HG03025 (cell line): ENCODE data around the gene PTPRZ1.

Experiments used
- ATAC-seq: cut with Tn5 transposase; IDR thresholded peaks from one replicate; pipeline ENCODE4 v1.9.1; 2021; ENCODE audit warnings: mild to moderate bottlenecking, moderate library complexity; ENCODE audit not compliant: unreplicated experiment, low FRiP score

The PTPRZ1 gene

DNA sequence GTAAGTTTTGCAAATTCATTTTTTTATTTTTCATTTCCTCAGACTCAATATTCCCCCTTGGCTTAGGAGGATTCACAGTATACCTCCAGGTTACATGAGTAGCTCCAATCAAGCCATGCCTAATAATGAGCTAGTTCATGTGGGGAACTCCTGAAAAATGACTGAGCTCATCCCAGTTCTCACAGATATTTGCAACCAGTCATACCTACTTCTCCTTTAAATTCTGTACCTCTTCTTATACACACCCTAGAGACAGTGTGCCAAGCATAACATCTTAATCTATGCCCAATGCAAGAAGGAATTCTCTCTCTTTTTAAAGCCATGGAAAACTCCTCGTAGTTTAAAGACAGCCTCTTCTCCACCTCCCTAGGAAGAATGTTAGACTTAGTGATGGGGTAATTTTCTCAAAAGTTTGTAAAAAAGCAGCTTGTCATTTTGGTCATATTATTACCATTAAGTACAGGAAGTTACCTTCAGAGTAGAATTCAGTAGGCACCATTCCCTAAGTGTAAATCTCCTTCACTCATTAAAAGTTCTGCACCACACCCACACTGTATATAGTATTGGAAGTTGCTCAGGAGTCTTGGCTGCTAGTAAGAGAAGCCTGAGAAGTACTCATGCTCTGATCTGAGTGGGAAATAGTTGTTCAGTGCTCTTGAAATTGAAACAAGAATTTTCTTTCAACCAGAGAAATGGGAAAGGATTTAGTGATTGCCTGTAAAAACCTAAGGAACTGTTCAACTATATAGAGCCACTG is 72.7 kb downstream of the PTPRZ1 start:
- ATAC-seq: no peak

GRCh38 chr7:121953164-121953563 is 80.2 kb downstream of the PTPRZ1 start:
- no peak for ATAC-seq

DNA sequence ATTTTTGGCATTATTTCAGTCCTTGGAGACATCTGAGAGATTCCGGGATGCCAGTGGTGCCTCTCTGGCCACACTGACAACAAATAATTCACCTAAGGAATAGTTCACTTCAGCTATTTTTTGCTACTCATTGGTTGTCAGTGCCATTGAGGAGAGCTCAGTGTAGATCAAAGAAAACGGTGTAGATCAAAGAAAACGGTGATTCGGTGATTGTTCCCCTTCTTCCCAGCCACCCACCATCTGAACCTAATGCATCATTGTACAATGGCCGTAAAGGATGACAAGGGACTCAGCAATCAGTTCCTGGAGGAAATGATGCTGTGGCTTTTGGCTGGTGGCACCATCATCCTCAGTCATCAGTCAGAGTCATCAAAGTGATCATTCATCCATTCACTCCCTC is 80.6 kb downstream of the PTPRZ1 start:
- no peak for ATAC-seq

GRCh38 chr7:121954803-121955202 is 81.8 kb downstream of the PTPRZ1 start:
- ATAC-seq: no peak

DNA sequence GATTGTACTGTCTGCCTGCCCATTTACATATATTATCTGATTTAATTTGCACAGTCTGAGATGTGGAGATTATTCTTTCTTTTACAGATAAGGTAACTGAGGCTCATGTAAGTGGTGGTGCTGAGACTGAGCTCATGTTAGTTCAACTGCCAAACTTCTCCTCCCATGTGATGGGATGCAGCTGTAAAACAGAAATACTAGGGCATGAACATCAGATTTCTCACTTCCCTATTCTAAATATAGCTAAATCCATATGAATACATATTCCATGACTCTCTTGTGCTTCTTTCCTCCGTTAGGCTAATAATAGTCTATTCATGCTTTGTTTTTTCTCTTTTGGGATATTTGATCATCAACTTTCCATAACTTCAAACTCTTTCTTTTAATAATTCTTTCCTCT is 84.7 kb downstream of the PTPRZ1 start:
- no peak for ATAC-seq

GRCh38 chr7:121960678-121961077 is 87.7 kb downstream of the PTPRZ1 start:
- ATAC-seq: no peak

DNA sequence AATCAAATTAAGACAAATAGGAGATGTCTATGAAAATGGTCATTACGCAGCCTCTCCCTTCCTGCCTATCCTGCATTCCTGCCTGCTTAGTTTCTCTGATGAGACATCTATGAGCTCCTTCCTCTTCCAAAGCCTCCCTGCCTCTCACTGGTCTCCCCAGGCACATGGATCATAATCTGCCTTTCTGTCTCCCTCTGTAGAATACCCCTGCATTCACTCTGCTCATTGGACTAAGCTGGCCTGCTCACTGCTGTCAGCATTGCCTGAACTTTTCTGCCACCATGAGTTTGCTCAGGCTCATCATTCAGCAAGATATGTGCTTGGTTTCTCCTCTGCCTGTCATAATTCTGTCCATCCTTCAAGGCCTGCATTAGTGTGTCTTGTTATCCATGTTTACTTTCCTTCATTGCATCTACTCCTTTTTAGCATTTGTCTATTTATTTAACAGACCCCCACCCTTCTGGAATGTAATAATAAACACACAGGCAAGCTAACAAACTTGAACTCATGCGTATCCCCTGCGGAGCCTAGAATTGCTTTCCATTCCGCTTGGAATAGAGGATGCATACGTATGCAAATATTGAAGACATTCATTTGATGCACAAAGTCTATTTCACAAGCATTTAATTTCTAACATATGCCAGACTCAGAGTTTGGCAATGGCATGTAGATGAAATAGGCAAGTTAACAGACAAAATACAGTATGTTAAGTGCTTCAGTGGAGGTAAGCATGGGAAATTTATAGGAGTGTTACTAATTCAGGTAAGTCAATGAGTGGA is 88.3 kb downstream of the PTPRZ1 start:
- no peak for ATAC-seq

GRCh38 chr7:121966276-121966934 is 93.4 kb downstream of the PTPRZ1 start:
- ATAC-seq: no peak

DNA sequence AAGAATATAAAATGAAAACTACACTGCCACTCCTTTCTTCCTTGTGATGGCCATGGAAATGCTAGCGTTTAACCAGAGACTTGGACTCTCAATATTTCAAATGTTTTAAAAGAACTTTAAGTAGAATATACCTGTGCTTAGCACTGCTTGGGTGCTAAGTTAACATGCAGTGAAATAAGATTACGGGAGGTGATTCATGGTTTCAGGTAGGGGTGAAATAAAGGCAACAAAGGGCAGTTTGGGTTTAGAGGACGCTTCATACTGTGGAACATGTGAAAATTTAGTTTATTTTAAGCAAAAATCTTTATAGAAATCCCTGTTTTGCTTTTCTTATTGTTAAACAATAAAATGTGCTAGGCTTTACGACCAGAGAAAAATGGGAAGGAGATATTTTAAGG is 94.0 kb downstream of the PTPRZ1 start:
- no peak for ATAC-seq

DNA sequence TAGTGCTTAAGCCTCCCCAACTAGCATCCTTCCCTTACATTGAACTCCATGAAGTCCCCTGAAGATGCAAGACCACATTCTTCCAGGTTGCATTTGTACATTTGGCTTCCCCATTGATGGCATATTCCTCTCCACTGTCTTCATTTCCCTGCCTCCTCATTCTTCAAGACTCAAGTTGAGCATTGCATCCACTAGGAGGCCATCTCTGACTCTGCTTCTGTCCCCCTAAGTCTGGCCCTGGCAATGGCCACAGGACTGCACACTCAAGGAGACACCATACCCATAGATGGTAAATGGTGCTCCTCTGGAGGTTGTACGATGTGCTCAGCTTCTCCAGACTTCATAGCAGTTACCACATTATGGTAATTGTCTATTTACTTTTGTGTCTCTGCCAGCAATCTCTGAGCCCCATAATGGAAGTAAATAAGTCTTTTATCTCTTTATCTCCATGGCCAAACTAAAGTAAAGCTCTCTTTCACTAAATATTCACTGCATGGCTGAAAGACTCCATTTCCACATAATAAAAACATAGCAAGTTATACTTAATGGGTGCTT is 112.6 kb downstream of the PTPRZ1 start:
- ATAC-seq: no peak

GRCh38 chr7:121992068-121992467 is 119.1 kb downstream of the PTPRZ1 start:
- no peak for ATAC-seq

- ATAC-seq: peak; percentile 96
Observed at GRCh38 chr7:121994625-121995410, 121.9 kb downstream of the PTPRZ1 start.

DNA sequence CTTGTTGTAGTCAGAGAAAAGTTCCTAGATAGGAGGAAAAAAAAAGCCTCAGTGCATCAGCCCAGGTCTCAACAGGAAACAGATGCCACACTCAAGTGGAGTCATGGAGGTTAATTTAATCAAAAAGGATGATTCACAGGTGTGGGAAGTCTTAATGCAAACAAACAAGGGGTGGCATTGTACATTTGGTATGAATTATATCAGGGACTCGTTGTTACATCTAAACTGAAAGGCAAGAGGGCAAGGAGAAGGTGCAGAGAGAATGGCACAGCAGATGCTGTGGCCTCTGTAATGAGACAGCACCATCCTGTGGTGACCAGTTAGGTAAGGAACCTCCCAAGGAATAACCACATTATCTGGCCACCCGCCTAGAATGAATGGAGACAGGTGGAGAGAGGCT is 133.7 kb downstream of the PTPRZ1 start:
- ATAC-seq: no peak

DNA sequence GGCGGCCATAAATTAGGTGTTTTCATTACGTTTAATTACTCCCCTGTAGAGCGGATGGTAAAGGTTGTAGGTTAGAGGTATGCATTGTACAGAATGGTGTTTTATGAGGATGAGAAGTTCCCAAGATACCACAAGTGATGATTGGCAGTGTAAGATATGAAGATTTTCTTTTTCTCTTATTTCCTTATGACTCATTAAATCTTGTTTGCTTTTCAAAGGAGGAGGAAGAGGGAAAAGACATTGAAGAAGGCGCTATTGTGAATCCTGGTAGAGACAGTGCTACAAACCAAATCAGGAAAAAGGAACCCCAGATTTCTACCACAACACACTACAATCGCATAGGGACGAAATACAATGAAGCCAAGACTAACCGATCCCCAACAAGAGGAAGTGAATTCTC is 137.2 kb downstream of the PTPRZ1 start:
- no peak for ATAC-seq

- no peak for ATAC-seq
Observed at GRCh38 chr7:122013065-122013464, 140.1 kb downstream of the PTPRZ1 start.

DNA sequence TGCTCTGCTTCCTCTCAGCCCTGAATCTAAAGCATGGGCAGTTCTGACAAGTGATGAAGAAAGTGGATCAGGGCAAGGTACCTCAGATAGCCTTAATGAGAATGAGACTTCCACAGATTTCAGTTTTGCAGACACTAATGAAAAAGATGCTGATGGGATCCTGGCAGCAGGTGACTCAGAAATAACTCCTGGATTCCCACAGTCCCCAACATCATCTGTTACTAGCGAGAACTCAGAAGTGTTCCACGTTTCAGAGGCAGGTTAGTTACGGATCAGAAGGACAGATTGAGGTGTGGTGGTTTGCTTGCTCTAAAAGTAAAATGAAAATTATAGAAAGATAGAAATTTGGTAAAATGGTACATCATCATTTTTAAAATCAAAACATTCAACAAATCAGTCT is 140.7 kb downstream of the PTPRZ1 start:
- ATAC-seq: no peak

DNA sequence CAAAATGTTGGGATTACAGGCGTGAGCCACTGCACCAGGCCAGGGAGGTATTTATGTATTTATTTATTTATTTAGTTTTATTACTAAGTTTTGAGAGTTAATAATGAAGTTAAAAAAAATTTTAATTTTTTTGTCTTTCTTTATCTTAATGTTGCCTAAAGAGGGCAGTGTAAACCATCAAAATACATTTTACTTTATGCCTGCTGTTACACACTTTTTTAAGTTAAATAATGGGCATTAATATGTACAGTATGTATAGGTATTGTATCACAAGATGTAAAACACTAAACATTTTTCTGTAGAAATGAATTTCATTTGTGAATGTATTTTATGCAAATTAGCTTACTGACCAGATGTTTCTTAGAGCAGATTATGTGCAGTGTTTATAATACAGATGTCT is 141.7 kb downstream of the PTPRZ1 start:
- ATAC-seq: no peak

DNA sequence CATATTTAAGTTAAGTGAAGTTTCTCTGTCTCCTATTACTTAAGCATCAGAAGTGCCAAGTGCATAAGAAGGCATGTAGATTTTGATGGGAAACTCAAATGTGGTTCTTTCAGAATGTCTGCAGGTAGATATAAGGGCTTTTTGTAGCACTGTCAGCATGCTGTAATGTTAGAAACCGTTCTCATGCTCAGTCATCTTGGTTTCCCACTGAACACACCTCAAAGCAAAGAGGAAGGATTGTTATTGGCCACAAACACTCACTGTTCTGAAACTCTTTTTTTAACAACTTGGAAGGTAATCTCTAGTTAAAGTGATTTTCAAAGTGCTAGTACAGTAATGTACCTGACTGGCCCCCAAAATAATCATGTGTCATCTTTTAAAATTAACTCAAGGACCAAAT is 145.1 kb downstream of the PTPRZ1 start:
- no peak for ATAC-seq

DNA sequence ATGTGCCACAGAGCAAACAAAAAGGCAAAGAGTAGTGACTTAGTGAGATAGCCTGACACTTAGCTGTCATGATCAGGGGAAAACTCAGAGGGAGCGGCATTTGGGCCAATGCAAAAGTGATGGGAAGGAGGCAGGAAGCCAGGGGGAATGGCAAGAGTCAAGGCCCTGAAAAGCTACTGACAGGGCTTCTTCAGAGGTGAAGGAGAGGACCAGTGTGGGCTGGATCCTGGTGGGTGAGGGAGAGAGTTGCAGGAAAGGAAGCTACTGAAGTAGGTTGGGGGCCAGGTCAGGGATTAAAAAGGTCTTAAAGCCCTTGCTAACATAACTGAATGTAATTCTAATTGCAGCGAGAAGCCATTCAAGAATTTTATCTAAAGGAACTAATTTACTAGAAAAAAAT is 154.1 kb downstream of the PTPRZ1 start:
- no peak for ATAC-seq

DNA sequence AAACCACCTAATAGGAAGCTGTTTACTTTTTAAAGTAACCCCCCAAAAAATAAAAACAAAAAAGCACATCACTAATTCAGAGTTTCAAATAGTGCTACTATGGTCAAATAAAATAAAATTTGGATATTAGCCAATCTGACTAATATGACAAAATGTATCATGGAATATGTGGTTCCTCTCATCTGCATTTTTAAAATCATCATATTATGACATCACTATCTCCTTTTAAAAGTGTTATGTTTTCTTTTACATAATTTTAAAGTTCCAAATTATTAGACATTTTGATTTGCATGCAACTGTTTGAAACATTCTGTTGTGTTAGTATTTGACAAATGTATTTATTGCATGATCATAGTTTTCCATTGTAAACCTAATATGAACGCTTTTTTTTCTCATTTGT is 160.7 kb downstream of the PTPRZ1 start:
- ATAC-seq: no peak
